OCI-LY1 (cell line): ENCODE data around the gene TMEM253.

Experiments used
- H2AFZ ChIP-seq: fragments of 200-600 bp; sonication (generic), shearing (Covaris generic); 2 replicates; pipeline ENCODE4 v1.6.0; 2014; ENCODE audit warnings: antibody characterized with exemption, mild to moderate bottlenecking, low read length
- H3F3A ChIP-seq: fragments of 200-600 bp; sonication (generic), shearing (Covaris generic); 2 replicates; pipeline ENCODE4 v1.6.0; 2014; ENCODE audit warnings: mild to moderate bottlenecking, antibody characterized with exemption, low read length, moderate library complexity; ENCODE audit not compliant: insufficient read depth
- H3K27ac ChIP-seq: fragments of 200-600 bp; sonication (generic); 2 replicates; pipeline ENCODE4 v1.5.1; 2014; ENCODE audit warnings: low read length, mixed run types, mild to moderate bottlenecking, low read depth; ENCODE audit not compliant: poor library complexity, severe bottlenecking
- H3K27me3 ChIP-seq: fragments of 200-600 bp; sonication (generic); 2 replicates; pipeline ENCODE4 v1.6.0; 2014; ENCODE audit warnings: antibody characterized with exemption, mild to moderate bottlenecking, low read length, moderate library complexity; ENCODE audit not compliant: insufficient read depth
- H3K36me3 ChIP-seq: fragments of 200-600 bp; sonication (generic); 2 replicates; pipeline ENCODE4 v1.6.1; 2014; ENCODE audit warnings: mild to moderate bottlenecking, antibody characterized with exemption, low read length, moderate library complexity, mixed read lengths; ENCODE audit not compliant: insufficient read depth
- H3K4me1 ChIP-seq: fragments of 200-600 bp; sonication (generic); 2 replicates; pipeline ENCODE4 v1.5.1; 2014; ENCODE audit warnings: mild to moderate bottlenecking, low read length, moderate library complexity; ENCODE audit not compliant: insufficient read depth, severe bottlenecking
- H3K4me2 ChIP-seq: fragments of 200-600 bp; sonication (generic), shearing (Covaris generic); 2 replicates; pipeline ENCODE4 v1.6.1; 2014; ENCODE audit warnings: low read length
- H3K4me3 ChIP-seq: fragments of 200-600 bp; sonication (generic); 2 replicates; pipeline ENCODE4 v1.5.1; 2014; ENCODE audit warnings: low read length, low read depth, mild to moderate bottlenecking, mixed read lengths; ENCODE audit not compliant: poor library complexity, severe bottlenecking
- H3K79me2 ChIP-seq: fragments of 200-600 bp; shearing (Covaris generic); 2 replicates; pipeline ENCODE4 v1.6.1; 2016; ENCODE audit warnings: mixed run types, low read length, mixed read lengths; ENCODE audit not compliant: insufficient read depth
- H3K9ac ChIP-seq: fragments of 200-600 bp; sonication (generic), shearing (Covaris generic); 2 replicates; pipeline ENCODE4 v1.6.1; 2014; ENCODE audit warnings: mild to moderate bottlenecking, low read length, mixed read lengths
- H3K9me2 ChIP-seq: fragments of 200-600 bp; sonication (generic), shearing (Covaris generic); 2 replicates; pipeline ENCODE4 v1.6.1; 2014; ENCODE audit warnings: low read depth, mild to moderate bottlenecking, low read length, mixed read lengths
- H3K9me3 ChIP-seq: fragments of 200-600 bp; shearing (Covaris generic); 2 replicates; pipeline ENCODE4 v1.6.1; 2014; ENCODE audit warnings: low read length, mixed read lengths
- H4K20me1 ChIP-seq: fragments of 200-600 bp; sonication (generic), shearing (Covaris generic); 2 replicates; pipeline ENCODE4 v1.6.0; 2016; ENCODE audit warnings: mild to moderate bottlenecking, low read length; ENCODE audit not compliant: insufficient read depth
- EZH2 ChIP-seq: fragments of 200-600 bp; sonication (generic), shearing (Covaris generic); IDR thresholded peaks from 2 replicates; pipeline ENCODE4 v1.8.0; 2017; ENCODE audit warnings: borderline replicate concordance, mixed run types, mild to moderate bottlenecking, antibody characterized with exemption, low read length, moderate library complexity, mixed read lengths
- TF ChIP-seq, protein P1 (sequence below): fragments of 200-600 bp; sonication (generic), shearing (Covaris generic); IDR thresholded peaks from 2 replicates; pipeline ENCODE4 v1.5.1; 2017; ENCODE audit warnings: mild to moderate bottlenecking, antibody characterized with exemption, low read length, moderate library complexity, mixed read lengths

The TMEM253 gene

DNA sequence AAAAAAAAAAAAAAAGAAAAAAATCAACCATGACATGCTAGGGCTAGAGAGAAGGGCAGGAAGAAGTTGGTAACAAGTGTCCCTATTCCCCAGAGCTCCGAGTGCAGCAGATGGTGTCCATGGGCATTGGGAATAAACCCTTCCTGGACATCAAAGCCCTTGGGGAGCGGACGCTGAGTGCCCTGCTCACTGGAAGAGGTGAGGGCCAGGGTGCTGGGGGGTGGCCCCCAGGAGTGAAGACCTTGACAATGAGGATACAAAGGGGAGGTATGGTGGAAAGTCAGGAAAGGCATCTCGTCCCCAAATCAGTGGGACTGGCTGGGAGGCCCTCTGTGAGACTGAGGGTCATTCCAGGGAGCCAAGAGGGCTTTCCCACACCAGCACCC lies 14.0 kb upstream of the TMEM253 start:
- no peaks in the 10 kb centered on the region for H3K79me2 ChIP-seq
- no peaks in the 10 kb centered on the region for H3K36me3 ChIP-seq
- no peak overlapping the region for H3K9ac ChIP-seq
- no peaks in the 10 kb centered on the region for H3F3A ChIP-seq
- H3K9me3 ChIP-seq, result no peaks in the 10 kb centered on the region
- H3K27ac ChIP-seq, result no peak overlapping the region
- H3K4me2 ChIP-seq, result no peak overlapping the region
- peaks cover 9% of the 10 kb centered on the region; the same call in 1 of the 2 replicates for H3K27me3 ChIP-seq
- no peaks in the 10 kb centered on the region for H3K9me2 ChIP-seq
- H3K4me3 ChIP-seq, result no peak overlapping the region
- no peak for TF ChIP-seq EZH2
- TF ChIP-seq, protein P1, sequence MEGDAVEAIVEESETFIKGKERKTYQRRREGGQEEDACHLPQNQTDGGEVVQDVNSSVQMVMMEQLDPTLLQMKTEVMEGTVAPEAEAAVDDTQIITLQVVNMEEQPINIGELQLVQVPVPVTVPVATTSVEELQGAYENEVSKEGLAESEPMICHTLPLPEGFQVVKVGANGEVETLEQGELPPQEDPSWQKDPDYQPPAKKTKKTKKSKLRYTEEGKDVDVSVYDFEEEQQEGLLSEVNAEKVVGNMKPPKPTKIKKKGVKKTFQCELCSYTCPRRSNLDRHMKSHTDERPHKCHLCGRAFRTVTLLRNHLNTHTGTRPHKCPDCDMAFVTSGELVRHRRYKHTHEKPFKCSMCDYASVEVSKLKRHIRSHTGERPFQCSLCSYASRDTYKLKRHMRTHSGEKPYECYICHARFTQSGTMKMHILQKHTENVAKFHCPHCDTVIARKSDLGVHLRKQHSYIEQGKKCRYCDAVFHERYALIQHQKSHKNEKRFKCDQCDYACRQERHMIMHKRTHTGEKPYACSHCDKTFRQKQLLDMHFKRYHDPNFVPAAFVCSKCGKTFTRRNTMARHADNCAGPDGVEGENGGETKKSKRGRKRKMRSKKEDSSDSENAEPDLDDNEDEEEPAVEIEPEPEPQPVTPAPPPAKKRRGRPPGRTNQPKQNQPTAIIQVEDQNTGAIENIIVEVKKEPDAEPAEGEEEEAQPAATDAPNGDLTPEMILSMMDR, result no peak
- H3K4me1 ChIP-seq, result no peaks in the 10 kb centered on the region
- H2AFZ ChIP-seq, result no peak overlapping the region
- no peaks in the 10 kb centered on the region for H4K20me1 ChIP-seq

DNA sequence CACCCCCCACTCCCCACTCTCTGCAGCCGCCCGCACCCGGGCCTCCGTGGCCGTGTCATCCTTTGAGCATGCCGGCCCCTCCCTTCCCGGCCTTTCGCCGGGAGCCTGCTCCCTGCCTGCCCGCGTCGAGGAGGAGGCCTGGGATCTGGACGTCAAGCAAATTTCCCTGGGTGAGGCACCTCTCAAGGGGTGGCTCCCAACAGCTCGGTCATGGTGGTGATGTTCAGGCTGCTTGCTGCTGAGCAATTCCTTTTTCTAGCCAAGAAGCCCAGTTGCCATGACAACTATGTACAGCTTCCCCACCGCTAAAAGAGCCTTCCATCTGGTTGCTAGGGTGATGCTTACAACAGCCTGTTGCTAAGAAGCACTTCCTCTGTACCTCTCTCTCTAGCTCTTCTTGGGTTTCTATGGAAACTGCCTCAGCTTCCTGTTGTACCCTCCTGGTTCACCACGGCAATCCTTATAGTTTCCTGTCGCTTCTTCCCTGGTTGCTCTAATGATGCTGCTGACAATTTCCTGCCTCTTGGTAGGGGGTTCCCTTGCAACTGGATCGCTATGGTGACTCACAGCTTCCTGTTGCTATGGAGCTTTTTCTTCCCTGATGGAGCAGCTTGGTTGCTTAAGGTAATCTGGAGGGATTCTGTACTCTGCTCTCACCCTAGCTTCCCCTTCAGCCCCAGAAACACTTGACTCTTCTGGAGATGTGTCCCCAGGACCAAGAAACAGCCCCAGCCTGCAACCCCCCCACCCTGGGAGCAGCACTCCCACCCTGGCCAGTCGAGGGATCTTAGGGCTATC lies 13.4 kb upstream of the TMEM253 start:
- no peaks in the 10 kb centered on the region for H3K9me3 ChIP-seq
- no peak overlapping the region for H3K9ac ChIP-seq
- no peaks in the 10 kb centered on the region for H4K20me1 ChIP-seq
- H3K4me3 ChIP-seq, result no peak overlapping the region
- peaks cover 5% of the 10 kb centered on the region; the same call in 1 of the 2 replicates for H3K27me3 ChIP-seq
- TF ChIP-seq, protein P1, result no peak
- TF ChIP-seq EZH2, result no peak
- H2AFZ ChIP-seq, result no peak overlapping the region
- peaks cover 4% of the 10 kb centered on the region for H3K4me1 ChIP-seq
- no peaks in the 10 kb centered on the region for H3K9me2 ChIP-seq
- no peak overlapping the region for H3K27ac ChIP-seq
- no peaks in the 10 kb centered on the region for H3K36me3 ChIP-seq
- H3K79me2 ChIP-seq, result no peaks in the 10 kb centered on the region
- H3K4me2 ChIP-seq, result no peak overlapping the region
- H3F3A ChIP-seq, result no peaks in the 10 kb centered on the region

DNA sequence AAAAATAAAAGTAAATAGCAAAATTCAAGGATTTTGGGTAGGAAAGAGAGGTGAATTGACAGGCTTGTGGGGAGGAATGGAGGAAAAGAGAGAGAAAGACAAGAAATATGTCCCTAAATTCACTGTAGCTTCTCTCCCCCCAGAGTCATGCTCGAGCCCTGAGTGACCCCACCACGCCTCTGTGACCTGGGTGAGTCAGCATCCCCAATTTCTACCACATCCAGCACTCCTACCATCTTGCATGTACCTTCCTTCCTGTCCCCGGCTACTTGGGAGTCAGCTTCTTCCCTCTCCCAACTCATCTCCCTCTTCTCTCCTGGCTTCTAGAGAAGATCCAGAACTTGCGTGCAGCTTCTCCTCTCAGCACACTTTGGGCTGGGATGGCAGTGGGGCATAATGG lies 12.2 kb upstream of the TMEM253 start:
- Histone ChIP-seq H3K27ac (no peak overlapping the region), H3K9ac (no peak overlapping the region), H3K4me2 (no peak overlapping the region), H4K20me1 (no peaks in the 10 kb centered on the region), H3K9me3 (no peaks in the 10 kb centered on the region), H3K27me3 (no peaks in the 10 kb centered on the region), H3K4me3 (no peak overlapping the region), H2AFZ (no peak overlapping the region), H3K79me2 (no peaks in the 10 kb centered on the region), H3K36me3 (no peaks in the 10 kb centered on the region), H3F3A (no peaks in the 10 kb centered on the region), H3K9me2 (no peaks in the 10 kb centered on the region), H3K4me1 (peaks cover 4% of the 10 kb centered on the region)
- TF ChIP-seq, protein P1, result no peak
- TF ChIP-seq EZH2, result no peak
